H1 (cell line): ENCODE data around the gene BRI3BP. TPM values are rescaled to one million over a fixed set of nuclear protein-coding genes. Genes with fewer than 3 reads are reported as not detected.
A peak's percentile ranks its signal among the peaks of the same experiment; 100 is the strongest.

Source experiments
- CTCF ChIA-PET: fragments of 300-600 bp; sonication (Branson Sonifier 250); formaldehyde crosslinking; loops from one replicate; lab custom pipeline; 2021; ENCODE audit not compliant: partially characterized antibody; lab: Charles Lee
- POLR2A ChIA-PET: fragments of 300-600 bp; sonication (Branson Sonifier 250); formaldehyde crosslinking; loops from one replicate; lab custom pipeline; 2021; ENCODE audit warnings: inconsistent platforms; ENCODE audit not compliant: partially characterized antibody; lab: Charles Lee
- DNase-seq, 2 experiments: peaks; one replicate each; pipeline versions ENCODE4 v3.0.0 to v3.0.0-alpha.2; 2010 to 2022; ENCODE audit warnings: low spot score in 2 of 2, low read depth in 1 of 2, mixed read lengths in 1 of 2
- FAIRE-seq: peaks from 2 replicates; lab custom pipeline; 2011; peaks lifted over from hg19 to GRCh38; lab: Jason Lieb, UNC
- H2AFZ ChIP-seq: 2 replicates; pipeline ENCODE4 v1.8.1; 2012; ENCODE audit warnings: low read length, inconsistent platforms
- H2AK5ac ChIP-seq: 2 replicates; pipeline ENCODE4 v1.6.1; 2013; ENCODE audit warnings: low read depth, low read length
- H2BK120ac ChIP-seq: replicated peaks from 2 replicates; pipeline ENCODE3; 2013; ENCODE audit warnings: low read depth, low read length, inconsistent platforms
- H2BK12ac ChIP-seq: 2 replicates; pipeline ENCODE4 v1.6.1; 2013; ENCODE audit warnings: low read depth, low read length
- H2BK15ac ChIP-seq: 2 replicates; pipeline ENCODE4 v1.6.1; 2013; ENCODE audit warnings: low read length
- H2BK20ac ChIP-seq: 2 replicates; pipeline ENCODE4 v1.6.1; 2013; ENCODE audit warnings: low read length
- H2BK5ac ChIP-seq: 2 replicates; pipeline ENCODE4 v1.6.1; 2013; ENCODE audit warnings: low read depth, low read length
- H3K14ac ChIP-seq: 2 replicates; pipeline ENCODE4 v1.6.1; 2013; ENCODE audit warnings: inconsistent platforms; ENCODE audit not compliant: insufficient read length
- H3K18ac ChIP-seq: 2 replicates; pipeline ENCODE4 v1.6.1; 2013; ENCODE audit warnings: low read length; ENCODE audit errors: extremely low read depth
- H3K23ac ChIP-seq: 2 replicates; pipeline ENCODE4 v1.6.1; 2013; ENCODE audit warnings: inconsistent platforms; ENCODE audit not compliant: insufficient read length
- H3K23me2 ChIP-seq: 2 replicates; pipeline ENCODE4 v1.6.1; 2013; ENCODE audit warnings: low read depth, low read length
- H3K27ac ChIP-seq: 2 replicates; pipeline ENCODE4 v1.6.1; 2011; ENCODE audit warnings: low read depth, low read length, inconsistent platforms
- H3K27me3 ChIP-seq, 4 experiments: replicated peaks in 1 of 4; 1 replicate in 1 of 4; 2 replicates in 3 of 4; pipeline versions ENCODE4 v1.6.1 to v1.8.1; 2011 to 2013; ENCODE audit warnings: low read length in 3 of 4, mild to moderate bottlenecking in 3 of 4, inconsistent platforms in 2 of 4, mixed read lengths in 2 of 4, moderate library complexity in 1 of 4; ENCODE audit not compliant: control insufficient read depth in 3 of 4, insufficient read depth in 3 of 4; ENCODE audit errors: extremely low read depth in 1 of 4
- H3K36me3 ChIP-seq, 4 experiments: 2 replicates each; pipeline versions ENCODE4 v1.6.1 to v1.8.1; 2011 to 2013; ENCODE audit warnings: mild to moderate bottlenecking in 4 of 4, low read length in 3 of 4, moderate library complexity in 2 of 4, control low read depth in 1 of 4, inconsistent platforms in 1 of 4; ENCODE audit not compliant: insufficient read depth in 4 of 4, control insufficient read depth in 2 of 4
- H3K4ac ChIP-seq: replicated peaks from 2 replicates; pipeline ENCODE3; 2013; ENCODE audit warnings: low read length, low read depth, mixed read lengths, inconsistent platforms; ENCODE audit not compliant: insufficient read length
- H3K4me1 ChIP-seq, 4 experiments: replicated peaks in 1 of 4; 1 replicate in 1 of 4; 2 replicates in 3 of 4; pipeline versions ENCODE4 v1.6.1 to v1.8.1; 2011 to 2013; ENCODE audit warnings: low read length in 3 of 4, inconsistent platforms in 2 of 4, mixed read lengths in 1 of 4; ENCODE audit not compliant: insufficient read depth in 4 of 4, control insufficient read depth in 3 of 4
- H3K4me2 ChIP-seq, 2 experiments: 2 replicates each; pipeline versions ENCODE4 v1.6.1 to v1.8.1; 2011 to 2013; ENCODE audit warnings: low read depth in 2 of 2, low read length in 2 of 2, control low read depth in 1 of 2, inconsistent platforms in 1 of 2, mild to moderate bottlenecking in 1 of 2; ENCODE audit not compliant: insufficient read depth in 1 of 2
- H3K4me3 ChIP-seq, 4 experiments: fragments of 200-600, 300-600 bp in 1 of 4; sonication (generic), shearing (Covaris generic), sonication (Bioruptor Twin) in 1 of 4; 2 replicates each; pipeline versions ENCODE4 v1.5.1 to v1.8.1; 2011 to 2016; ENCODE audit warnings: low read length in 4 of 4, low read depth in 3 of 4, control low read depth in 2 of 4, inconsistent platforms in 2 of 4, mild to moderate bottlenecking in 2 of 4, mixed read lengths in 1 of 4, moderate library complexity in 1 of 4; ENCODE audit not compliant: insufficient read depth in 2 of 4; ENCODE audit errors: extremely low read depth in 1 of 4
- H3K56ac ChIP-seq: replicated peaks from 2 replicates; pipeline ENCODE3; 2013; ENCODE audit warnings: low read depth, mild to moderate bottlenecking, mixed read lengths, low read length, inconsistent platforms; ENCODE audit not compliant: insufficient read length
- H3K79me1 ChIP-seq: 2 replicates; pipeline ENCODE4 v1.6.1; 2013; ENCODE audit warnings: low read depth, low read length, control low read depth
- H3K79me2 ChIP-seq, 2 experiments: 2 replicates each; pipeline versions ENCODE4 v1.6.1 to v1.8.1; 2012 to 2013; ENCODE audit warnings: low read length in 2 of 2, mild to moderate bottlenecking in 2 of 2, inconsistent platforms in 1 of 2; ENCODE audit not compliant: insufficient read depth in 2 of 2, control insufficient read depth in 1 of 2
- H3K9ac ChIP-seq, 4 experiments: replicated peaks in 1 of 4; 1 replicate in 1 of 4; 2 replicates in 3 of 4; pipeline versions ENCODE4 v1.6.1 to v1.8.1; 2011 to 2013; ENCODE audit warnings: low read depth in 3 of 4, low read length in 3 of 4, control low read depth in 2 of 4, mild to moderate bottlenecking in 2 of 4, moderate library complexity in 2 of 4, inconsistent platforms in 1 of 4; ENCODE audit errors: extremely low read depth in 1 of 4
- H3K9me3 ChIP-seq, 2 experiments: 2 replicates each; pipeline versions ENCODE4 v1.6.1 to v1.8.1; 2012 to 2013; ENCODE audit warnings: mild to moderate bottlenecking in 2 of 2, moderate library complexity in 2 of 2, control low read depth in 1 of 2, inconsistent platforms in 1 of 2, low read depth in 1 of 2, low read length in 1 of 2, mixed read lengths in 1 of 2; ENCODE audit not compliant: insufficient read depth in 2 of 2
- H4K20me1 ChIP-seq, 2 experiments: replicated peaks in 1 of 2; 2 replicates each; pipeline versions ENCODE3 to v1.8.1; 2011 to 2013; ENCODE audit warnings: inconsistent platforms in 2 of 2, low read length in 2 of 2, mild to moderate bottlenecking in 1 of 2; ENCODE audit not compliant: insufficient read depth in 2 of 2, control insufficient read depth in 1 of 2
- H4K5ac ChIP-seq: 2 replicates; pipeline ENCODE4 v1.6.1; 2013; ENCODE audit warnings: low read length, low read depth, mixed read lengths, inconsistent platforms; ENCODE audit not compliant: insufficient read length
- H4K8ac ChIP-seq: 2 replicates; pipeline ENCODE4 v1.8.0; 2013; ENCODE audit warnings: mild to moderate bottlenecking, moderate library complexity, low read length, inconsistent platforms; ENCODE audit not compliant: insufficient read depth; ENCODE audit errors: extremely low read depth
- H4K91ac ChIP-seq: replicated peaks from 2 replicates; pipeline ENCODE3; 2013; ENCODE audit warnings: low read length, mixed read lengths, inconsistent platforms; ENCODE audit not compliant: insufficient read length
- BRCA1 ChIP-seq: IDR thresholded peaks from 2 replicates; pipeline ENCODE4 v1.6.1; 2012; ENCODE audit warnings: low read depth, low read length, improper control_type of control experiment
- CHD2 ChIP-seq: IDR thresholded peaks from 2 replicates; pipeline ENCODE4 v1.6.1; 2012; ENCODE audit warnings: low read length, improper control_type of control experiment
- CREB1 ChIP-seq: IDR thresholded peaks from 2 replicates; pipeline ENCODE4 v1.6.1; 2012; ENCODE audit warnings: inconsistent platforms
- GABPA ChIP-seq: IDR thresholded peaks from 2 replicates; pipeline ENCODE4 v1.6.1; 2011; ENCODE audit warnings: mild to moderate bottlenecking, low read length, moderate library complexity, borderline replicate concordance; ENCODE audit not compliant: insufficient read depth
- KDM1A ChIP-seq: fragments of 200-600, 300-600 bp; sonication (generic); IDR thresholded peaks from 2 replicates; pipeline ENCODE4 v1.7.1; 2016; ENCODE audit warnings: mild to moderate bottlenecking, low read length, borderline replicate concordance
- KDM4A ChIP-seq: IDR thresholded peaks from one replicate; pipeline ENCODE4 v1.7.1; 2012; ENCODE audit warnings: low read depth, mild to moderate bottlenecking, moderate library complexity, low read length, inconsistent platforms; ENCODE audit not compliant: severe bottlenecking
- YY1 ChIP-seq: IDR thresholded peaks from 2 replicates; pipeline ENCODE4 v1.6.1; 2011; ENCODE audit warnings: low read depth, mild to moderate bottlenecking, low read length
- WGBS, 2 experiments: shearing (Covaris generic) in 1 of 2; methylation state at CpG; one replicate each; pipeline versions ENCODE4 v1.1.6 to v1.1.7; 2013 to 2015; ENCODE audit warnings: low lambda C conversion rate in 2 of 2, mixed read lengths in 2 of 2, inconsistent platforms in 1 of 2, low coverage in 1 of 2, missing lambda C conversion rate in 1 of 2; ENCODE audit not compliant: insufficient replicate concordance in 2 of 2, insufficient coverage in 1 of 2, insufficient read length in 1 of 2; ENCODE audit errors: extremely low coverage in 1 of 2, missing lambda C conversion rate in 1 of 2; 5-methylcytosine and 5-hydroxymethylcytosine counted together
- long read RNA-seq, 2 experiments: library from RNA in 1 of 2; library from capped mRNA in 1 of 2; stranded (forward); transcript quantifications; one replicate each; pipeline ENCODE4 v2.0.0, GENCODE V29; 2021; ENCODE audit warnings: inconsistent platforms in 1 of 2
- polyA minus RNA-seq, 3 experiments: library from RNA; depleted of rRNA, polyadenylated mRNA; stranded (reverse); fragments of >200 nt; gene quantifications; 1 replicate in 2 of 3; 2 replicates in 1 of 3; pipeline ENCODE4 v1.2.3, GENCODE V29; 2011
- polyA plus RNA-seq, 7 experiments: library from polyadenylated mRNA; depleted of rRNA in 3 of 7; stranded (reverse) in 5 of 7; unstranded in 2 of 7; fragments of >200 nt in 5 of 7; fragments of 200-250 nt in 2 of 7; gene quantifications; 1 replicate in 5 of 7; 2 replicates in 1 of 7; 4 replicates in 1 of 7; pipeline versions ENCODE4 v1.2.1 to v1.2.3, GENCODE V29; 2011 to 2013; ENCODE audit warnings: missing spikeins in 2 of 7, mixed read lengths in 2 of 7
- total RNA-seq: library from RNA; stranded (reverse); fragmentation: NEBNext Ultra II Directional; extraction: Animal tissue kit (Norgen Biotek cat#: 25700); gene quantifications from 2 replicates; pipeline ENCODE4 v1.2.1, GENCODE V29; 2021

The BRI3BP gene, protein sequence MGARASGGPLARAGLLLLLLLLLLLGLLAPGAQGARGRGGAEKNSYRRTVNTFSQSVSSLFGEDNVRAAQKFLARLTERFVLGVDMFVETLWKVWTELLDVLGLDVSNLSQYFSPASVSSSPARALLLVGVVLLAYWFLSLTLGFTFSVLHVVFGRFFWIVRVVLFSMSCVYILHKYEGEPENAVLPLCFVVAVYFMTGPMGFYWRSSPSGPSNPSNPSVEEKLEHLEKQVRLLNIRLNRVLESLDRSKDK
- 13.4 and 14.2 TPM in 2 replicates for total RNA-seq
- polyA plus RNA-seq (2011; rRNA removed) = 5.0 and 5.4 TPM in 2 replicates
- polyA plus RNA-seq (2011; cell fraction: cytosol; rRNA removed) = 4.6 TPM
- 3.0 TPM for polyA plus RNA-seq (2011; cell fraction: nucleus; rRNA removed)
- polyA plus RNA-seq (2012, experiment 1 of 2) = 5.2 to 6.8 TPM (median 5.7 TPM) in 4 replicates
- polyA plus RNA-seq (2012, experiment 2 of 2) = 2.8 TPM
- polyA plus RNA-seq (2013, experiment 1 of 2) = 11.2 TPM
- polyA plus RNA-seq (2013, experiment 2 of 2) = 12.8 TPM
- polyA minus RNA-seq (2011; rRNA and poly(A)+ RNA removed) = 7.6 and 9.6 TPM in 2 replicates
- polyA minus RNA-seq (2011; cell fraction: cytosol; rRNA and poly(A)+ RNA removed) = 6.7 TPM
- polyA minus RNA-seq (2011; cell fraction: nucleus; rRNA and poly(A)+ RNA removed) = 5.4 TPM
- long read RNA-seq, experiment 1, full-length matches to known transcripts = 10 of 26 reads
- long read RNA-seq, experiment 1, partial matches to known transcripts = 0 of 26 reads
- long read RNA-seq, experiment 1, other reads (novel, unspliced or antisense) = 16 of 26 reads
- long read RNA-seq, experiment 2, partial matches to known transcripts = 1 of 1 reads
- long read RNA-seq, experiment 2, other reads (novel, unspliced or antisense) = 0 of 1 reads

DNA sequence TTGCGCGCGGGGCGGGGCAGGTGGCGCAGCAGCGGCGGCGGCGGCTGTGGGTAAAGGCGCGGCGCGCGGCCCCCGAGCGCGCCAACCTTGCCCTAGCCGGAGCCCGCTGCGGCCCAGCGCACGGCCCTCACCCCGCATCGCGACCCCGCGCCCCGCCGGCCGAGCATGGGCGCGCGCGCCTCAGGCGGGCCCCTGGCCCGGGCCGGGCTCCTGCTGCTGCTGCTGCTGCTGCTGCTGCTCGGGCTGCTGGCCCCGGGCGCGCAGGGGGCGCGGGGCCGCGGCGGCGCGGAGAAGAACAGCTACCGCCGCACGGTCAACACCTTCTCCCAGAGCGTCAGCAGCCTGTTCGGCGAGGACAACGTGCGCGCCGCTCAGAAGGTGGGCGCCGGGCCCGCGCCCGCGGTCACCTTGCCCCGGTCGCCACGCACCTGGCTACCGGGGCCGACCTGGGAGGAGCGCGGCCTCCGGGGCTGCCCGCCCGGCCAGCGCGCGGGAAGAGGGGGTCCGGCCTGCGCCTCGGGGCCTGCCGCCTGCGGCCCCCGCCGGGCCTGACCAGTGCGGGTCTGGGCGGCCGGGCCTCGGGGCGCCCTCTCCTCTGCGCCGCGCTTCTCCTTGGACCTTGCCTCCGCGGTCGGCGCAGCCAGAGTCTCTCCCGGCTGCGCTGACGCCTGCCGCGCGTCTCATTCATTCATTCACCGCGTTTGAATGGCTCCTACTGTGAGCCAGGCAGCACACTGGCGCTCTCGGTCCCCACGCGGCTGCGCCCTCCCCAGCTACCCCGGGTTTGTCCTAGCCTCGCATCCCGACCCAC lies at the start of gene BRI3BP:
TSS of gene BRI3BP (plus strand) at position 20 of the 811 bp plus-strand sequence. CDS start at position 166, 146 bp downstream.
- Histone ChIP-seq H3K23ac (no peak within 1 kb of the TSS), H2BK12ac (peak within 1 kb of the TSS; percentile 63; the same call in 1 of the 2 replicates), H2BK5ac (peak within 1 kb of the TSS; percentile 39; the same call in 1 of the 2 replicates), H3K23me2 (peaks cover 15% of the 10 kb centered on the region), H3K36me3 (no peaks in the 10 kb centered on the region), H2BK120ac (peak within 1 kb of the TSS; percentile 5), H2AK5ac (no peak within 1 kb of the TSS), H3K4me2 (peak within 1 kb of the TSS; percentile 68 to 78), H3K79me2 (peaks cover 11 to 46% of the 10 kb centered on the region in 2 experiments), H2BK15ac (0 out of 2 replicates have a peak within 1 kb of the TSS, but pooled peaks have one; percentile 88), H4K20me1 (peaks cover 0 to 3% of the 10 kb centered on the region in 2 experiments), H3K56ac (peak within 1 kb of the TSS; percentile 1), H3K4me3 (peak within 1 kb of the TSS; percentile 71 to 92 (median 89)), H3K4ac (peak within 1 kb of the TSS; percentile 74), H2BK20ac (no peak within 1 kb of the TSS), H3K14ac (no peak within 1 kb of the TSS), H3K18ac (peak within 1 kb of the TSS; percentile 83), H3K4me1 (peaks cover 0 to 8% (median 3%) of the 10 kb centered on the region in 4 experiments; a peak in 5 of 7 replicates), H3K79me1 (peaks cover 4% of the 10 kb centered on the region), H4K91ac (peak within 1 kb of the TSS; percentile 58), H3K27me3 (no peaks in the 10 kb centered on the region; a peak in 1 of 7 replicates), H4K8ac (peak within 1 kb of the TSS; percentile 87), H2AFZ (peak within 1 kb of the TSS; percentile 82), H3K9me3 (no peaks in the 10 kb centered on the region), H4K5ac (peak within 1 kb of the TSS; percentile 65), H3K9ac (peak within 1 kb of the TSS; percentile 61 to 94 (median 68); a peak in 6 of 7 replicates), H3K27ac (no peak within 1 kb of the TSS)
- POLR2A ChIA-PET = interaction anchor here (0.6 to 2.8 kb wide), 13 partner anchors 9 to 83 kb away, joined by 3 to 14 read pairs (median 3); partner anchors contain the start of gene AACS
- DNase-seq (peak in 1 of 2 experiments; percentile 66), FAIRE-seq (no peak)
- CTCF ChIA-PET = interaction anchor here (0.7 to 1.2 kb wide), 5 partner anchors 14 to 82 kb away, joined by 3 to 5 read pairs (median 3); no protein-coding TSS in a partner anchor
- WGBS, 2 experiments = 1% methylated on average over 55 of the region's 112 CpGs; no CpG with 5 or more reads in 1 of the 2 experiments
- TF ChIP-seq GABPA = 0 out of 2 replicates have a peak, but pooled peaks have one; percentile 9
- TF ChIP-seq CREB1 = no peak
- TF ChIP-seq YY1 = no peak
- no peak for TF ChIP-seq KDM1A
- peak; percentile 75 for TF ChIP-seq KDM4A
- TF ChIP-seq BRCA1 = no peak
- no peak for TF ChIP-seq CHD2
